Duodenal mucosa (tissue), 2 donors: ENCODE results near the gene PTK6.

ENCODE experiments used
- H3K27ac ChIP-seq: one replicate; pipeline ENCODE4 v1.7.0; 2013; ENCODE audit warnings: low read depth, low read length
- H3K27me3 ChIP-seq, 2 donors: one replicate each; pipeline ENCODE4 v1.7.0; 2013; ENCODE audit warnings: low read length in 2 of 2, control low read depth in 1 of 2; ENCODE audit not compliant: insufficient read depth in 2 of 2, control insufficient read depth in 1 of 2
- H3K36me3 ChIP-seq, 2 donors: one replicate each; pipeline ENCODE4 v1.7.0; 2013; ENCODE audit warnings: low read length in 2 of 2, control low read depth in 1 of 2; ENCODE audit not compliant: insufficient read depth in 2 of 2, control insufficient read depth in 1 of 2
- H3K4me1 ChIP-seq, 2 donors: one replicate each; pipeline ENCODE4 v1.7.0; 2013; ENCODE audit warnings: low read length in 2 of 2, control low read depth in 1 of 2; ENCODE audit not compliant: insufficient read depth in 2 of 2, control insufficient read depth in 1 of 2
- H3K4me3 ChIP-seq, 2 donors: one replicate each; pipeline ENCODE4 v1.7.0; 2013; ENCODE audit warnings: low read length in 2 of 2, low read depth in 1 of 2
- H3K9ac ChIP-seq, 2 donors: one replicate each; pipeline ENCODE4 v1.7.0; 2013; ENCODE audit warnings: low read length in 2 of 2, low read depth in 1 of 2
- H3K9me3 ChIP-seq, 2 donors: one replicate each; pipeline ENCODE4 v1.7.0; 2013; ENCODE audit warnings: low read length in 2 of 2, control low read depth in 1 of 2; ENCODE audit not compliant: control insufficient read depth in 1 of 2

Gene PTK6

GRCh38 chr20:63529861-63530787 is 7.1 kb downstream of the PTK6 start:
- Histone ChIP-seq H3K36me3 (peaks cover 0 to 4% of the 10 kb centered on the region in 2 donors), H3K9ac (no peak overlapping the region), H3K27ac (peak overlapping the region; percentile 42), H3K4me1 (peaks cover 23 to 24% of the 10 kb centered on the region in 2 donors), H3K4me3 (no peak overlapping the region), H3K9me3 (no peaks in the 10 kb centered on the region), H3K27me3 (peaks cover 0 to 31% of the 10 kb centered on the region in 2 donors)

GRCh38 chr20:63529180-63529860 is 7.9 kb downstream of the PTK6 start:
- peaks cover 0 to 29% of the 10 kb centered on the region in 2 donors for H3K27me3 ChIP-seq
- H3K9me3 ChIP-seq = no peaks in the 10 kb centered on the region
- H3K4me1 ChIP-seq = peaks cover 15 to 16% of the 10 kb centered on the region in 2 donors
- no peak overlapping the region for H3K4me3 ChIP-seq
- no peak overlapping the region for H3K9ac ChIP-seq
- peaks cover 0 to 4% of the 10 kb centered on the region in 2 donors for H3K36me3 ChIP-seq
- no peak overlapping the region for H3K27ac ChIP-seq

- Histone ChIP-seq H3K4me3 (no peak overlapping the region), H3K9me3 (peaks cover 4 to 6% of the 10 kb centered on the region in 2 donors), H3K9ac (no peak overlapping the region), H3K27me3 (peaks cover 0 to 21% of the 10 kb centered on the region in 2 donors), H3K36me3 (peaks cover 11 to 18% of the 10 kb centered on the region in 2 donors), H3K4me1 (peaks cover 11 to 14% of the 10 kb centered on the region in 2 donors), H3K27ac (no peak overlapping the region)
Observed at GRCh38 chr20:63527184-63527583, 10.0 kb downstream of the PTK6 start.

DNA sequence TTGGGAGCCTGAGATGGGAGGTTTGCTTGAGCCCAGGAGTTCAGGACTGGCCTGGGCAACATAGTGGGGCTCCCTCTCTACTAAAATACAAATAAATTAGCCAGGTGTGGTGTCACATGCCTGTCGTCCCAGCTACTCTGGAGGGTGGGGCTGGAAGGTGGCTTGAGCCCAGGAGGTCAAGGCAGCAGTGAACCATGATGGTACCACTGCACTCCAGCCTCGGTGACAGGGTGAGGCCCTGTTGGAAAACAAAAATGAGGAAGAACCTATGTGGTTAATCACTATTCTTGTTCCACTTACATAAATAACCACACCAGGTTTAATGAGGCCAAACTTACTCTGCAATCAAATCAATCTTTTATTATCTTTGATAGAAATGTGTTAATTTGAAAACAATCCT is 11.2 kb downstream of the PTK6 start:
- Histone ChIP-seq H3K36me3 (peaks cover 14 to 19% of the 10 kb centered on the region in 2 donors), H3K9me3 (peaks cover 4 to 6% of the 10 kb centered on the region in 2 donors), H3K27ac (no peak overlapping the region), H3K9ac (no peak overlapping the region), H3K4me1 (peaks cover 8 to 13% of the 10 kb centered on the region in 2 donors), H3K4me3 (no peak overlapping the region), H3K27me3 (peaks cover 0 to 18% of the 10 kb centered on the region in 2 donors)

GRCh38 chr20:63525185-63525584 is 12.0 kb downstream of the PTK6 start:
- Histone ChIP-seq H3K4me1 (peaks cover 8 to 13% of the 10 kb centered on the region in 2 donors), H3K9ac (no peak overlapping the region), H3K27ac (no peak overlapping the region), H3K4me3 (no peak overlapping the region), H3K9me3 (peaks cover 4 to 6% of the 10 kb centered on the region in 2 donors), H3K27me3 (peaks cover 0 to 14% of the 10 kb centered on the region in 2 donors), H3K36me3 (peaks cover 14 to 19% of the 10 kb centered on the region in 2 donors)

DNA sequence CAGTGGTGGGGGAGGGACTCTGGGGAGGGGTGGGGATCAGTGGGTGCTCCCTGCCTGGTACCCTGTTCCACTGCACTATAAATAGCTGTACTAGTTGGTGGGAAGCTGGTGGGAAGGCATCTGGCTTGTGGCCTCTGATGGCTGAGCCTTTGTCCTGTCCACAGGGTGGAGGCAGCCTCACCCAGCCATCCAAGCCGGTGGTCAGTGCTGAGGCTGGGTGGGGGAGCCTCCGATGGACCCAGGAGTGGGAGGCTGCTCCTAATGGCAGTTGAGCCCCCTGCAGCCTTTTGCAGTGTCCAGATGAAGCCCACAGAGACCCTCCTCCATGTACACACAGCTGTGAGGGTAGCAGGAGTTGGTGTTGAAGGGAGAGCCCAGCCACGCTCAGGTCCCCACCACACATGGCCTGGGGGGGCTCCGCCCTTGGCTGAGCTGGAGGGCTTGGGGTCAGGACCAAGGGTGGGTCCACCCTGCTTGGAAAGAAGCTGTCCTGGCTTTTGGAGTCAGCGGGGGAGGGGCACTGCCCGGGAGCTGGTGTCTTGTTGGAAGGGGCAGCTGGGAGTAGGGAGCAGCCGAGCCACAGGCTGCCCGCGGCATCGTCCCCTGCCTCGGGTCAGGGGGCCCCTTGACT is 14.1 kb downstream of the PTK6 start:
- peaks cover 4 to 6% of the 10 kb centered on the region in 2 donors for H3K9me3 ChIP-seq
- H3K4me1 ChIP-seq = peaks cover 8 to 18% of the 10 kb centered on the region in 2 donors
- H3K27ac ChIP-seq = no peak overlapping the region
- H3K27me3 ChIP-seq = peaks cover 4 to 17% of the 10 kb centered on the region in 2 donors
- H3K4me3 ChIP-seq = no peak overlapping the region
- peaks cover 14 to 19% of the 10 kb centered on the region in 2 donors for H3K36me3 ChIP-seq
- H3K9ac ChIP-seq = no peak overlapping the region

DNA sequence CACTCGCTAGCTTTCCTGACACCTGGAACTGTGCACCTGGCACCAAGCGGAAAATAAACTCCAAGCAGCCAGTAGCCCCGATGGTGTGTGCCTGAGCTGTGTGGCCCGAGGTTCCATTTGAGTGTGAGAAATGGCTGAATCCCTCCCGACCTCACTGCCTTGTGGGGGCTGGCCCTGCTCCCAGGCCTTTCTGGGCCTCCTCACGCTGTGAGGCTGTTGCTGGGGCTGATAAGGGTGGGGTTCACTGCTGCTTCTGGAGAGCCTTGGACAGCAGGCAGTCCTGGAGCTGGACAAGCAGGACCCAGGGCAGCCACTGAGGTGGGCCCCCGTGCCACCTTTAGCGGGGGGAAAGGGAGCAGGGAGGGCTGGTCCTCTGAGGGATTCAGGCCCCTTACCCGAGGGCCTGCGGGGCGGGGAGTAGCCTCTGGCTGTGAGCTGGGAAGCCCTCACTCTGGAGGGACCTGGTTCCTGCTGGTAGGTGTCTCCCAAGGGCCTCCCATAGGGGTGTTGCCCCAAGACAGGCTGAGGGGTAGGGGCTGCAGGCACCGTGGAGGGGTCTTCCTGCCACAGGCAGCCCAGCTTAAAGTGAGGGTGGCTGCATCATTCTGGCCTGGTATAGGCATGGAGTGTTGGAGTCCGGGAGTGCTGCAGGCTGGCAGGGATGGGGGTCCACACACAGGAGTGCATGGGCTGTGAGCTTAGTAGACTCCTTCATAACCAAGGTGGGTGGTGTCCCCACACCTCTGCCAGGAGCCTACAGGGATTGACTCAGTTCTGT is 14.9 kb downstream of the PTK6 start:
- Histone ChIP-seq H3K27ac (no peak overlapping the region), H3K4me1 (peaks cover 8 to 18% of the 10 kb centered on the region in 2 donors), H3K9ac (peak overlapping the region in 1 of 2 donors; percentile 90)

DNA sequence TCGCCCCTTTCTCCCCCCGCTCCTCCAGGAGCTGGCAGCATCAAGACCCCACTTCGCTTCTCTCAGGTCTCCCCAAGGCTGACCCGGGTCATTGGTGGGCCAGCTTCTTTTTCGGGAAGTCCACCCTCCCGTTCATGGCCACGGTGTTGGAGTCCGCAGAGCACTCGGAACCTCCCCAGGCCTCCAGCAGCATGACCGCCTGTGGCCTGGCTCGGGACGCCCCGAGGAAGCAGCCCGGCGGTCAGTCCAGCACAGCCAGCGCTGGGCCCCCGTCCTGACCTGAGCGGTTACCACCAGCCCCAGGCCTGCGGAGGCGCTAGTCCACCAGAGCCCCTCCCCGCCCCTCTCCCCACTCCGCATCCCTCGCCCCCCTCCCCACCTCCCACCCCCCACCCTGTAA is 15.6 kb downstream of the PTK6 start:
- Histone ChIP-seq H3K9ac (peak overlapping the region; percentile 82 to 90), H3K27me3 (peaks cover 4 to 26% of the 10 kb centered on the region in 2 donors), H3K9me3 (peaks cover 4 to 6% of the 10 kb centered on the region in 2 donors), H3K27ac (no peak overlapping the region), H3K4me3 (peak overlapping the region; percentile 84 to 92), H3K36me3 (peaks cover 14 to 19% of the 10 kb centered on the region in 2 donors), H3K4me1 (peaks cover 8 to 18% of the 10 kb centered on the region in 2 donors)

More for the DNA sequence above, 14.9 kb downstream of the PTK6 start:
- peaks cover 14 to 19% of the 10 kb centered on the region in 2 donors for H3K36me3 ChIP-seq
- H3K27me3 ChIP-seq = peaks cover 4 to 24% of the 10 kb centered on the region in 2 donors
- H3K9me3 ChIP-seq = peaks cover 4 to 6% of the 10 kb centered on the region in 2 donors
- H3K4me3 ChIP-seq = peak overlapping the region in 1 of 2 donors; percentile 58

GRCh38 chr20:63520934-63521601 is 16.1 kb downstream of the PTK6 start:
- Histone ChIP-seq H3K4me1 (peaks cover 8 to 18% of the 10 kb centered on the region in 2 donors), H3K4me3 (peak overlapping the region; percentile 84 to 92), H3K36me3 (peaks cover 14 to 19% of the 10 kb centered on the region in 2 donors), H3K9me3 (peaks cover 4 to 6% of the 10 kb centered on the region in 2 donors), H3K9ac (peak overlapping the region; percentile 82 to 90), H3K27ac (peak overlapping the region; percentile 94), H3K27me3 (peaks cover 4 to 26% of the 10 kb centered on the region in 2 donors)
